Cortex of kidney (tissue), 1 donor: ENCODE measurements around the gene SUSD3.

ENCODE experiments used
- DNase-seq: peaks from one replicate; lab custom pipeline; 2025; lab: John Stamatoyannopoulos, UW

Gene SUSD3

GRCh38 chr9:93126151-93126781, 67.8 kb downstream of the SUSD3 start:
- no peak for DNase-seq

GRCh38 chr9:93126825-93127368, 68.4 kb downstream of the SUSD3 start:
- DNase-seq: no peak

- DNase-seq: no peak
Measured at GRCh38 chr9:93127395-93127911, 69.0 kb downstream of the SUSD3 start.

GRCh38 chr9:93128011-93128714, 69.7 kb downstream of the SUSD3 start:
- no peak for DNase-seq

GRCh38 chr9:93128715-93129224, 70.3 kb downstream of the SUSD3 start:
- DNase-seq: no peak

- no peak for DNase-seq
Measured at GRCh38 chr9:93129286-93129685, 70.8 kb downstream of the SUSD3 start.

GRCh38 chr9:93129691-93130500, 71.4 kb downstream of the SUSD3 start:
- no peak for DNase-seq

- DNase-seq: no peak
Measured at GRCh38 chr9:93130861-93131481, 72.5 kb downstream of the SUSD3 start.

GRCh38 chr9:93131599-93132286, 73.2 kb downstream of the SUSD3 start:
- no peak for DNase-seq

- no peak for DNase-seq
Measured at GRCh38 chr9:93132287-93132927, 73.9 kb downstream of the SUSD3 start.

- DNase-seq: no peak
Measured at GRCh38 chr9:93132946-93133680, 74.6 kb downstream of the SUSD3 start.

- DNase-seq: no peak
Measured at GRCh38 chr9:93133681-93134014, 75.1 kb downstream of the SUSD3 start.

- DNase-seq: no peak
Measured at GRCh38 chr9:93134015-93134739, 75.7 kb downstream of the SUSD3 start, which contains the start of gene NINJ1. NINJ1 (minus strand) TSS chr9:93134251; CDS start chr9:93134217, 34 bp downstream.
